NCI-H524 (cell line): Measurements from ENCODE around the gene GALNT18.
A peak's percentile ranks its signal among the peaks of the same experiment; 100 is the strongest.
"Not testable (repeated sequence)": the region's sequence is repeated elsewhere in the genome, so short reads cannot be mapped to it uniquely, and the experiment has no call there.

Source experiments
- DNase-seq, 2 experiments: peaks; one replicate each; lab custom pipeline; 2025; lab: John Stamatoyannopoulos, UW

GALNT18 gene

GRCh38 chr11:11458485-11458884 is 163.3 kb downstream of the GALNT18 start:
- peak in 1 of 2 experiments; percentile 20 for DNase-seq

GRCh38 chr11:11458001-11458400 is 163.8 kb downstream of the GALNT18 start:
- DNase-seq = no peak

- no peak for DNase-seq
Observed at GRCh38 chr11:11456866-11457265, 164.9 kb downstream of the GALNT18 start.

- DNase-seq = no peak
Observed at GRCh38 chr11:11454671-11455223, 167.1 kb downstream of the GALNT18 start.

GRCh38 chr11:11451501-11452005 is 170.3 kb downstream of the GALNT18 start:
- DNase-seq = no peak

- DNase-seq = no peak
Observed at GRCh38 chr11:11450744-11451362, 171.0 kb downstream of the GALNT18 start.

GRCh38 chr11:11449327-11449726 is 172.5 kb downstream of the GALNT18 start:
- DNase-seq = no peak

- DNase-seq = no peak
Observed at GRCh38 chr11:11448626-11449025, 173.2 kb downstream of the GALNT18 start.

GRCh38 chr11:11447601-11448000 is 174.2 kb downstream of the GALNT18 start:
- DNase-seq = not testable (repeated sequence)

GRCh38 chr11:11446967-11447366 is 174.8 kb downstream of the GALNT18 start:
- DNase-seq = no peak

- no peak for DNase-seq
Observed at GRCh38 chr11:11446564-11446963, 175.2 kb downstream of the GALNT18 start.

GRCh38 chr11:11445441-11446185 is 176.2 kb downstream of the GALNT18 start:
- no peak for DNase-seq

- DNase-seq = no peak
Observed at GRCh38 chr11:11444804-11445131, 177.0 kb downstream of the GALNT18 start.

- DNase-seq = no peak
Observed at GRCh38 chr11:11444027-11444803, 177.6 kb downstream of the GALNT18 start.

GRCh38 chr11:11442791-11443190 is 179.0 kb downstream of the GALNT18 start:
- DNase-seq = no peak

GRCh38 chr11:11441516-11441915 is 180.3 kb downstream of the GALNT18 start:
- no peak for DNase-seq

GRCh38 chr11:11441091-11441490 is 180.7 kb downstream of the GALNT18 start:
- DNase-seq = no peak

- DNase-seq = no peak
Observed at GRCh38 chr11:11440144-11440543, 181.7 kb downstream of the GALNT18 start.

GRCh38 chr11:11439591-11439990 is 182.2 kb downstream of the GALNT18 start:
- no peak for DNase-seq

GRCh38 chr11:11436715-11437313 is 185.0 kb downstream of the GALNT18 start:
- no peak for DNase-seq

- no peak for DNase-seq
Observed at GRCh38 chr11:11435635-11436034, 186.2 kb downstream of the GALNT18 start.

GRCh38 chr11:11433960-11434359 is 187.8 kb downstream of the GALNT18 start:
- DNase-seq = no peak
